ENCODE results near the gene C1orf159. TPM values are rescaled to one million over a fixed set of nuclear protein-coding genes. Genes with fewer than 3 reads are reported as not detected.

Gene C1orf159
- total and polyA plus RNA-seq, 9 of the 15 experiments (the other 6 are each of a cell fraction or from before 2014, with no cell fraction given) = 0.28 to 54.9 (median 10.6) TPM

DNA sequence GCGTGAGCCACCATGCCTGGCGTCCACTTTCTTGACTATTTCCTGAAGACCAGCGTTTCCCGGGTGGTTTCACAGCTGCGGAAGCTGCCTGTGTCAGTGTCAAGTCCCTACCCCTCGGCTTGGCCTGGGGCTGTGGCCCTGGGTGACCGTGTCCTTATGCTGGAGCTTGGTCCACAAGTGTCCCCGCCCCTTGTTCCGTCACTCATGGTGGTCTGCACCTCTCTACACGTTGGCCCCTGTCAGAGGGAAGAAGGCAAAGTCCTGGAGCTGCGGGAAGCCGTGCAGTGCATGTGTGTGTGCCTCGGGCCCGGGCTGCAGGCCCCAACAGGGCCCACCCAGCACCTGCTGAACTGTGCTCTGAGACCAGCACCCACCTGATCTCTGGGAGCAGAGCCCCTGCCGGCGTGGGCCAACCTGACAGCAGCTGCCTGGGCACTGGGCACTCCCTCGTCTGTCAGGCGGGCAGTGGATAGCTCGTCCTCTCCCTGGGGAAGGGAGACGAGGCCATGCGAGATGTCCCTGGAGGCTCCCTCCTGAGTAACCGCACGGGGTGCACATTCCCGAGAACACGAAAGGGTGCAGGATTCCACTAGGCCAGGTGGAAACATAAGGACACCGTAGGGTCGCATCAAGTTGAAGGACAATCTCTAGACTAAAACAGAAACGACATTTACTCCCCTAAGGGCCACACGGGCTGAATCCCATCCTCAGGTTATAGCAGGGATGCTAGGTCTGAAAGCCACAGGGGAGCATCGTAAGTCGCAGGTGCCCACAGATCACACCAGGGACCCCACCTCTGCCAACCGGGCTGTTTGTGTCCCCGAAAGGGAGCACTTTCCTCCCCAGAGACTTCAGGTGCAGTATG lies 2.4 kb upstream of the C1orf159 start:
- no peak for ATAC-seq

DNA sequence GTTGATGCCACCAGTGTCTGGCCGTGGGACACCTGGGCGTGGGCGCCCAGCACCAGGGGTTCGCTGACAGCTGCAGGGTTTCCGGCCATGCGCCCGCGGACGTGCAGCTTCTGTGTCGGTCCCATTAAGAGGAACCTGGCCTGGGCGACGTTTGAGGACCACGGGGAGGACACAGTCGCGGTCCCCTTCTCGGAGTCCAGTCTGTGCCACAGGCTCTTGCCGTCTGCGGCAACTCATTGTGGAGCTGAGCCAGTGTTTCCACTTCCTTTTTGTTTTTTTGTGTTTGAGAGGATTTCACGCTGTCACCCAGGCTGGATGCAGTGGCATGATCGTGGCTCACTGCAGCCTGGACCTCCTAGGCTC lies 1.6 kb upstream of the C1orf159 start:
- H3K27ac ChIP-seq (ENCODE audit: extremely low read depth, low read depth, low read length) = no peak overlapping the region
- no TSS peak for BruUV-seq (replicated peaks)
- 56% methylated on average over 18 of the region's 20 CpGs for WGBS (ENCODE audit: insufficient coverage, low coverage, missing lambda C conversion rate)
- H3K4me3 ChIP-seq = no peak overlapping the region
- peaks cover 4% of the 10 kb centered on the region; the same call in 1 of the 2 replicates for H4K20me1 ChIP-seq (replicated peaks; ENCODE audit: control insufficient read depth, insufficient read depth, low read length)
- peaks cover 27% of the 10 kb centered on the region for H3K79me2 ChIP-seq (ENCODE audit: control insufficient read depth, insufficient read depth, low read length)
- peaks cover 0 to 44% of the 10 kb centered on the region in 2 experiments; a peak in 3 of 5 replicates for H3K4me1 ChIP-seq (replicated peaks in 1 of 2; ENCODE audit: control insufficient read depth in 2 of 2, insufficient read depth in 2 of 2, low read length in 2 of 2)
- H3K9me3 ChIP-seq (replicated peaks; ENCODE audit: control insufficient read depth, insufficient read depth, low read depth, low read length) = peaks cover 16% of the 10 kb centered on the region
- 0 out of 4 replicates have a peak overlapping the region, but pooled peaks of 1 of the 2 experiments have one; percentile 32 for H3K9ac ChIP-seq (ENCODE audit: insufficient read depth in 1 of 2, low read depth in 2 of 2, low read length in 2 of 2)
- intact Hi-C loops (cut with micrococcal nuclease) (loop anchor here (2.0 kb wide), 1 partner anchor 175 kb away; no protein-coding TSS in a partner anchor), in situ Hi-C loops (cut with MboI) (no loop called here)
- peaks cover 25 to 40% of the 10 kb centered on the region in 2 experiments; a peak in 4 of 5 replicates for H3K27me3 ChIP-seq (ENCODE audit: control insufficient read depth in 2 of 2, insufficient read depth in 2 of 2, low read length in 2 of 2)
- no peaks in the 10 kb centered on the region for H3K9me1 ChIP-seq (ENCODE audit: control insufficient read depth, insufficient read depth, low read length)
- FAIRE-seq (no peak), ATAC-seq (no peak), DNase-seq (ENCODE audit: extremely low read depth in 1 of 4, low spot score in 3 of 4) (no peak)
- ChIA-PET POLR2A (interaction anchor here (0.6 kb wide), 1 partner anchor 115 kb away, joined by 3 read pairs; the partner anchor contains the start of gene B3GALT6), CTCF (ENCODE audit: low intra/inter-chr PET ratio) (no interaction called here)
- peaks cover 13% of the 10 kb centered on the region for H3K36me3 ChIP-seq (ENCODE audit: control insufficient read depth, insufficient read depth, low read length)
- no peak overlapping the region for H2AFZ ChIP-seq (ENCODE audit: low read depth, low read length)
- no peak overlapping the region for H3K4me2 ChIP-seq (ENCODE audit: insufficient read depth, low read length)
- TF ChIP-seq PHF20 (IDR thresholded peaks at IDR 0.05; ENCODE audit: partially characterized antibody) (no peak), ESRRB (CRISPR knock-in tag; IDR thresholded peaks at IDR 0.05; ENCODE audit: borderline replicate concordance) (no peak), CHD2 (IDR thresholded peaks at IDR 0.05; ENCODE audit: low read depth, low read length) (no peak), NFE2L1 (tag; IDR thresholded peaks at IDR 0.05; ENCODE audit: borderline replicate concordance, low read depth) (no peak), SAP30 (IDR thresholded peaks at IDR 0.05; ENCODE audit: borderline replicate concordance, insufficient read depth, low read depth, low read length, poor library complexity, severe bottlenecking) (no peak)
- TF ChIP-seq, protein P1, sequence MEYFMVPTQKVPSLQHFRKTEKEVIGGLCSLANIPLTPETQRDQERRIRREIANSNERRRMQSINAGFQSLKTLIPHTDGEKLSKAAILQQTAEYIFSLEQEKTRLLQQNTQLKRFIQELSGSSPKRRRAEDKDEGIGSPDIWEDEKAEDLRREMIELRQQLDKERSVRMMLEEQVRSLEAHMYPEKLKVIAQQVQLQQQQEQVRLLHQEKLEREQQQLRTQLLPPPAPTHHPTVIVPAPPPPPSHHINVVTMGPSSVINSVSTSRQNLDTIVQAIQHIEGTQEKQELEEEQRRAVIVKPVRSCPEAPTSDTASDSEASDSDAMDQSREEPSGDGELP (CRISPR knock-in tag; IDR thresholded peaks at IDR 0.05; ENCODE audit: borderline replicate concordance) = peak; percentile 10; the same call in 1 of the 2 replicates

More for the DNA sequence above, 2.4 kb upstream of the C1orf159 start:
- ChIA-PET POLR2A (interaction anchor here (0.6 kb wide), 1 partner anchor 114 kb away, joined by 3 read pairs; the partner anchor contains the start of gene B3GALT6), CTCF (ENCODE audit: low intra/inter-chr PET ratio) (no interaction called here)
- no peak overlapping the region for H2AFZ ChIP-seq (ENCODE audit: low read depth, low read length)
- intact Hi-C loops (cut with micrococcal nuclease) = no loop called here
- no peak overlapping the region for H3K4me3 ChIP-seq
- no peak overlapping the region for H3K4me2 ChIP-seq (ENCODE audit: insufficient read depth, low read length)
- peaks cover 0 to 49% of the 10 kb centered on the region in 2 experiments; a peak in 3 of 5 replicates for H3K4me1 ChIP-seq (replicated peaks in 1 of 2; ENCODE audit: control insufficient read depth in 2 of 2, insufficient read depth in 2 of 2, low read length in 2 of 2)
- no peak overlapping the region for H3K27ac ChIP-seq (ENCODE audit: extremely low read depth, low read depth, low read length)
- in situ Hi-C loops (cut with MboI) = no loop called here
- peaks cover 25 to 46% of the 10 kb centered on the region in 2 experiments; a peak in 4 of 5 replicates for H3K27me3 ChIP-seq (ENCODE audit: control insufficient read depth in 2 of 2, insufficient read depth in 2 of 2, low read length in 2 of 2)
- no peak for DNase-seq (ENCODE audit: extremely low read depth in 1 of 4, low spot score in 3 of 4)
- H3K36me3 ChIP-seq (ENCODE audit: control insufficient read depth, insufficient read depth, low read length) = peaks cover 5% of the 10 kb centered on the region; the same call in 2 of the 3 replicates
- BruUV-seq (replicated peaks) = no TSS peak
- 16% methylated on average over 31 of the region's 33 CpGs for whole genome bisulfite sequencing (ENCODE audit: insufficient coverage, low coverage, missing lambda C conversion rate)
- TF ChIP-seq TAF1 (IDR thresholded peaks at IDR 0.05; ENCODE audit: control insufficient read depth, extremely low read depth, insufficient read depth, low read length, severe bottlenecking) = no peak
- H3K9me1 ChIP-seq (ENCODE audit: control insufficient read depth, insufficient read depth, low read length) = no peaks in the 10 kb centered on the region
- peaks cover 4% of the 10 kb centered on the region; the same call in 1 of the 2 replicates for H4K20me1 ChIP-seq (replicated peaks; ENCODE audit: control insufficient read depth, insufficient read depth, low read length)
- FAIRE-seq = no peak
- 0 out of 4 replicates have a peak overlapping the region, but pooled peaks of 1 of the 2 experiments have one; percentile 21 for H3K9ac ChIP-seq (ENCODE audit: insufficient read depth in 1 of 2, low read depth in 2 of 2, low read length in 2 of 2)
- peaks cover 10% of the 10 kb centered on the region for H3K9me3 ChIP-seq (replicated peaks; ENCODE audit: control insufficient read depth, insufficient read depth, low read depth, low read length)
- peaks cover 21% of the 10 kb centered on the region for H3K79me2 ChIP-seq (ENCODE audit: control insufficient read depth, insufficient read depth, low read length)
